ENCODE results near the gene RAPGEF5.

RAPGEF5 gene

GRCh38 chr7:22214000-22214399 is 143.0 kb downstream of the RAPGEF5 start:
- DNase-seq = no peak

DNA sequence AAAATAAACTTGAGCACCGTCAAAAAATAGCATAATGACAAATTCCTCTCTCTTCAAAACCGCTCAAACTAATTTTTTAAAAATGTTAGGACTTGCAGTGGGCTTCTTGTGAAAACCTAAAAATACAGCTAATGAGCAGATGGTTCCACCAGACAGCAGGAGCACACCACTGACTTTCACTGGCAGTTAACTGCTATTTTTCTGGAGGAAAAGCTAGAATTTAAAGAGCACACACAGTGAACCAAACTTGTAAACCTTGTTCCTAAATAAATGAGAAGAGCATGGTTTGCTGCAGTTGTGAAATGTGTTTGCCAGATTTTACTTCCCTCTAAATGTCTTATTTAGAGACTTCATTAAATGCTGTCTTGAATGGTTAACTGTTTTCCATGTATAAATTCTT is 143.9 kb downstream of the RAPGEF5 start:
- DNase-seq = no peak

DNA sequence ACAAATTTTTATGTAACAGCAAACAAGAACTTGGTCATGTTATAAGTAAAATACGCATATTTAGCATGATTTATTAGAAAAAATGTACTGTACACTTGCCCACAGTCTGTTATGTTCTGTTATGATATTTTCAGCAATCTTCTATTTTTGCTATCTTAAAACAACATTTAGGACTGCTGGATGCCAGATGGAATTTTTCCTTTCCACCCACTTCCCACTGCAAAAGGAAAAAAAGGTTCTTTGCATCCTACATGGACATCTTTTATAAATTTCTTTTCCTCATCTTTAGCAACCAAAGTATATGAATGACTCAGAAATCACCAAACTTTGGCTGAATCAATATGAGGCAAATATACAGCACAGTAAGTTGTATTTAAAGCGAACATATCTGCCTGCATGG is 146.0 kb downstream of the RAPGEF5 start:
- DNase-seq = no peak

GRCh38 chr7:22210355-22210754 is 146.6 kb downstream of the RAPGEF5 start:
- no peak for DNase-seq

DNA sequence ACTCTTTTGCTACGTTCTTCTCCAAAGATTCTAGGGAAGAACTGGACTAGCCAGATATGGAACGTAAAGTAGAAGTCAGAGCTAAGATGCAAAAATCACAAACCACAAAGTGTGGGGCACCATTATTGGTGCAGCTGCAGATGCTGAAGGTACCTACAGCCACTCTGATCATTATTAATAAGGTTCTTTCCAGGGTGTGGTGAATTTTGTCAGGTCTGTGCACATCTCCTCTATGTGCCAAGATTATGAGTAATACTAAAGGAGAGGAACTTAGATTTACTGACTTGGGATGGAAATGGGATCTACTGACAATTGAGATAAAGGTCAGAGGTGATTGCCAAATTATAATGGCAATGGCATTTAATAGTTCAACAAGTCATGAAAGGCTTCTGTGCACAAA is 148.2 kb downstream of the RAPGEF5 start:
- DNase-seq = no peak

DNA sequence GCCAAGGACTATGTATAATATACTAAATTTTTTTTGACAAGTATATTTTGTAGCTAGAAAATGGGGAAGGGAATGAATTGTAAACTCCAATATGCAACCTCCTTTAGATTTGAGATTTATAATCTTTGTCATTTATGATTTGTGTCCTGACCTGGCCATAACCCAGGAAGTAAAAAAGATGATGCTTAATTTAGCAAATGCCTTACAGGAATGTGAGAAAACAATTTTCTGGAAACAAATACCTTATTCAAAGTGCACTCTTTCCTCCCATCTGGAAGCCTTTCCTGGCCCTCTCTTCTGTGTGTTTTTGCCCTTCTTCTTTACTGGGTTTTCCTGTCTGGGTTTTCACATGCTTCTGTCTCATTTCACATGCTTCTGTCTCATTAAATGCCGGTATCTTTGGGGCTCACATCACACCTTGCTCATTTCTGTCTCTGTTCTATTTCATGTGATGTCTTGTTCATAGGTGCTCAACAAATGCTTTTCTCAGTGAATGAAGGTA is 149.2 kb downstream of the RAPGEF5 start:
- DNase-seq = no peak

DNA sequence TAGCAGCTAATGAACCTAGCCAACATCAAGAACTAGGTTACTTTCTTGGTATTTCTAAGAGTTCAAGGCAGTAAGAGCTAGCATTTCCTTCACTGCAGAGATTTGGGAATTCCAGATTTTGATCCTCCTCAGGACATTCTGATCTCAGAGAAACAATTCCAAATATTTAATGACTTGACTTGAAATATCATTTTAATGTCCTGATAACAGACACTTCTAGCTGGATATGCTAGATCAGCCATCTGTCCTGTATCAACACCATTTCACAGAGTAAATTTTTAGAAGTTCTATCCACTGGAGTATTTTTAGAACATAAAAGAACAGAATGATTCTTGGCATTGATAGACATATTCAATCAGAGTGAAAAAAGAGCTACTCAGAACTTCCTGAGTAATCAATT is 151.3 kb downstream of the RAPGEF5 start:
- DNase-seq = no peak

DNA sequence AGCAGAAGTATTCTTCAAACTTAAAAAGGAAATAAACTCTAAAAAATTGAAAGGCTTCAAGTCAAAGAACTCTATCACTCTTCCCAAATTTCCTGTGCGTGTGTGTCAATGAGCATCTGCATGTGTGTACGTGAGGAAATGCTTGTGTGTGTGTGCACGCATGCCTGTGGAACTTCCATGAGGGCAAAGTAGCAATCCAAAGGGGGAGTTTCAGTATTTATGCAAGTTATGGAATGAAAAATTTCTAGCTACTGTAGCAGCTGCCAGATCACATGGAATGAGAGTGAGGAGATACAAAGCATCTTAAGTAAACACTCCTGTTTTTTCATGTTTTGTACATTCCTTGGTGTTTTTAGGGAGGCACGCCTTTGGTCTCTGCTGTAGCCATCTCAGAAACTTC is 152.6 kb downstream of the RAPGEF5 start:
- DNase-seq = no peak

GRCh38 chr7:22202141-22202540 is 154.8 kb downstream of the RAPGEF5 start:
- DNase-seq = no peak

GRCh38 chr7:22201186-22201880 is 155.6 kb downstream of the RAPGEF5 start:
- no peak for DNase-seq

- no peak for DNase-seq
These were observed 156.2 kb downstream of the RAPGEF5 start for GRCh38 chr7:22200777-22201176.

DNA sequence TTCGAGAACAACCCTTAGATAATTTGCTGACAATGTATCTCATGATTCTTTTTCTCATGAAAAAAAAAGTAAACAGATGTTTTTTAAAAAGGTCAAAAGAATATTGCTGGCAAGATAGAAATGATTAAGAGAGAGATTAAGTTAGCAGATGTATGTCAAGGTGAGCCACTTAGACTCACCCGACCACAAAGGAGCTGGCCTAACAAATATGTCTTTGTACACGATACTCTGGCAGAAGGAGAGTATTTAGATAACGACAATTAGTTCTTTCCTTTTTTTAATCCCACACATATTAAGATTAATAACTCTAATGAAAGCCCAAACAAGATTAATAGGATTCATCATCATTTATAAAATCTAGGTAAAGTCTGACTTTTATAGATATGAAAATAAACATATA is 156.7 kb downstream of the RAPGEF5 start:
- DNase-seq = no peak

GRCh38 chr7:22197376-22197775 is 159.6 kb downstream of the RAPGEF5 start:
- no peak for DNase-seq

- DNase-seq = no peak
These were observed 160.5 kb downstream of the RAPGEF5 start for GRCh38 chr7:22196429-22196828.

- DNase-seq = no peak
These were observed 161.4 kb downstream of the RAPGEF5 start for GRCh38 chr7:22195397-22196172.

GRCh38 chr7:22194658-22195273 is 162.2 kb downstream of the RAPGEF5 start:
- DNase-seq = no peak

GRCh38 chr7:22193450-22193983 is 163.4 kb downstream of the RAPGEF5 start:
- DNase-seq = no peak

GRCh38 chr7:22192801-22193200 is 164.2 kb downstream of the RAPGEF5 start:
- no peak for DNase-seq

- no peak for DNase-seq
These were observed 166.2 kb downstream of the RAPGEF5 start for GRCh38 chr7:22190736-22191135.

- DNase-seq = no peak
These were observed 167.2 kb downstream of the RAPGEF5 start for GRCh38 chr7:22189741-22190140.

DNA sequence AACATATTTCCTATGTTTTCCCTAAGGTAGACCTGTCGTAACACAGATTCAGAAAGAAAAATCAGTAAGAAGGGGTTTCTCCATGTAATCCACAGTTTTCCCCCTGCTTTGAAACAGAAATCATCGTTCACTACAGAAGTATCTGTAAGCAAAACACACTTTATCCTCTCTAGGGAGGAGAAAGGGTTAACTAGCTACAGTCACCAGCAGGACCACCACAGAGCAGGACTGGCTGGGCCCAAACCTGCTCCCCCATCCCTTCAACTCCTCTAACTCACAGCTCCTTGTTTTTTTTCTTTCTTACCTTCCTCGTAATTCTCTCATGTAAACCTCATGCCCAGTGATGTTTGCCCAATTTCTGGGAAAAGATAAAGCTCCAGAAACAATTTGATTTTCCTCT is 167.7 kb downstream of the RAPGEF5 start:
- DNase-seq = no peak

DNA sequence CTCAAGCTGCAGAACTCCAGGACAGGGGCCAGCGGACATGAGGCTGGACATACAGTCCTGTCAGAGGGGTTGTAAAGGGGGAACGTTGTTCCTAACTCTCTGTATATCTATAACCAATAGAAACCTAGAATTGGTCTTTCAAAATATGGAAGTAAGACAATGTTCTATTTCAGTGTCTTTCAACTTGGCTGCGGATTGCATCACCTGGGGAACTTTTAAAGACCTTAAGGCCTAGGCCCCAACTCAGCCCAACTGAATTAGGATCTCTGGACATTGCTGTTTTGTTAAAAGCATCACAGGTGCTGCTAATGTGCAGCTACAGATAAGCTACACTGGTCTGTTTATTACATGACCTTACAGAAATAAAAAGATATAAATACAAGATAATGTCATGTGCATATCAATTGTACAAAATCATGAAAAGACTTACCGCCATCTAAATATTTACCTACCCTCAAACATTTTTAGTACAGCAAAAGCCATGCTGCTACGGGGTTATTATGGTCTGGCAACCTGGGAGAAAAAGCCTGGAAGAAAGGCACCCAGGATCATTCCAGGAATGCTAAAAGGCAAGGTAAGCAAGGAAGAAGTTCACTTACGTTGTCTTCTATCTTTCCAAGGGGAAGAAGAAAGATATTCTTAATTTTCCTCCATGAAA is 169.1 kb downstream of the RAPGEF5 start:
- no peak for DNase-seq

GRCh38 chr7:22185559-22185958 is 171.4 kb downstream of the RAPGEF5 start:
- DNase-seq = no peak
